ENCODE data around the gene CCDC68.
"Not testable (repeated sequence)": the region's sequence is repeated elsewhere in the genome, so short reads cannot be mapped to it uniquely, and the experiment has no call there.

The CCDC68 gene

DNA sequence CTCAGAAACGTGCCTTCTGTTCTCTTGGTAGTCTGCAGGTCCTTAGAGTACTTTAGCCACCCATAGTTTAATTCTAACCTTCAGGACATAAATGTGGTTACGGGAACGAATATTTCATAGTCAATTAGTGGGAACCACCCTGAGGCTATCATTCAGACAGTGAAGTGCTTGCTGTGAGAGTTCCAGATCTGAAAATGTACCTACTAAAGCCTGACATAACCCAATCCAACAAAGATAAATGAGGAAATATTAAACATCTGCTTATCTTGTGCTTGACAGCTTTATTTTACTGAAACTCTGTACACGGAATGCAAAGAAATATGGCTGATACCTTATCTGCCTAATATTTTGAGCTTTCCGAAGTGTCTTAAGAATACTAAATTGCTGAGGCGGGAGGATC, 88.0 kb downstream of the CCDC68 start:
- DNase-seq = no peak

DNA sequence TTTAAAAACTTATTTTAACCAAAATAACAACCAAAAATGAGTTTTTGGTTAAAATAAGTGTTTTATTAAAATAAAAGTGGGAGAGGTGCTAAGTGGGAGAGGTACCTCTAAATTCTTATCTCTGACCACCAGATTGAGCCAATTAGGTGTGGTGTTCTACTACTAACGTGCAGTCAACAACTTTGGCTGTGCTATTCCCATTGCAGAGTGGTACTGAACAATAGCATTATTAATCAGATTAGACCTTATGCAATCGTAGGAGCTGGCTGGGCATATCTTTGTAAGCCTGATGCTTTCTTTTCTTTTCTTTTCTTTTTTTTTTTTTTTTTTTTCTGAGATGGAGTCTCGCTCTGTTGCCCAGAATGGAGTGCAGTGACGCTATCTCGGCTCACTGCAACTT, 92.1 kb downstream of the CCDC68 start:
- no peak for DNase-seq

DNA sequence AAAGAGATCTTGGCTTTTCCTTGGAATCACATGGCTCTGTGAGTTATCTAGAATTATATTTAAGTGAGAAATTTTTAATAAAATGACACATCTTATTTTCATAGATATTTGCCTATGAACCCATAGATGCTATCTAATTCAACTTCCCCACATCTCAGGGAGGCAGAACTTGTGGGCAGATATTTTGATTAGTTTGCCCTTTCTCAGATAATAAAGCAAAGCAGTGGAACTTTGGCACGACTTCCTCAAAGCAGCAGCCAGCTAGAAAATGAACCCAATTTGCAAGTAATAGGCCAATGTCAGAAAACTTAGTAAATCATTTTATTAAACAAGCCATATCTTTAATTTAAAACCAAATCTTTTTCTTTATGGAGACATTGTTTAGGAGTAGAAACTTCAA, 98.3 kb downstream of the CCDC68 start:
- DNase-seq = no peak

DNA sequence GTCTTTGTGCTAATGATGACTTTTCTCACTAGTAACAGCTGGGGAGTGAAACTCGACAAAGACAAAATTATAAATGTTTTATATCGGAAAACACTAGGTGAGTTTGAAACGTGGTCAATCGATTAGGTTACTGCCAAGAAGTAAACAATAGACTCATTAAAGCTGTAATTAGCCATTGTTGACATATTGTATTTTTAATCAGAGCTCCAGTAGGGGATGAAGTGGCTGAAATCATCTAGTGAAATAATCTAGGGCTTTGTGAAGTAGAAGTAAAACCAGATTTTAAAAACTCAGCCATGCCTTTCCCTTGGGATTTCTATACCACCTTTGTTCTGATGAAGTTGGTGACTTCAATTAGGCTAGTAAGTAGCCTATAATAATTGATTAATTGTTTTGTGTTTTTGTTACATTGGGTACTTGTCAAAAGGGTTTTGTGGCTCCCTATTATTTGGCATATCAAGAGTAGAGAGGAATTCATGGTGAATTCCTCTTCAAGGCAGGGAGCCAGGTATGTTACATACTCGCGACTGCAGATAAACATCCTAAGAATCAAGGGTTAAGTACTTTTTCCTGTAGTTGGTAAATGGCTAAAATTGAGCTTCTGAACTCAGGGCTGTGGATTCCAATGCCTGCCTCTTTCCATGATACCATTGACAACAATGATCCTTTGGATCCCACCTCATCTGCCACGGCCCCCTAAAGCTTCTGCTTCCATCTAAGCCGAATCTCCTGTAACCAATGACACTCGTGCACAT, 99.4 kb downstream of the CCDC68 start:
- DNase-seq = no peak

DNA sequence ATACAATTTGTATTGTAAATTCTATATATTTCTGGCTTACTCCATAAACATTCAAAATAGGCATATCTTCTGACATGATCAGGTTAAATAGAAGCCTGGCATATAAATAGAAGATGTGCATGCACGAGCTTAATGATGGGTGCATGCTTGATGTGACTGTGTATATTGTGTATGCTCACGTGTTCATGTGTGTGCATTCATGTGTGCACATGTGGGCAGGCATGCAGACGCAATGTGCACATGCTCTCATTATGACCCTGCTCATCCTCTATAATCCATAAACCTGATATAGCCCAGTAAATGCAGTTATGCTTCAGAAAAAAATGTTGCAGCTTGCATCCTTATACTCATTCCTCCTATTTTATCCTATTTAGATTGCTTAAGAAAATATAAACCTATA, 101.8 kb downstream of the CCDC68 start:
- DNase-seq = no peak

DNA sequence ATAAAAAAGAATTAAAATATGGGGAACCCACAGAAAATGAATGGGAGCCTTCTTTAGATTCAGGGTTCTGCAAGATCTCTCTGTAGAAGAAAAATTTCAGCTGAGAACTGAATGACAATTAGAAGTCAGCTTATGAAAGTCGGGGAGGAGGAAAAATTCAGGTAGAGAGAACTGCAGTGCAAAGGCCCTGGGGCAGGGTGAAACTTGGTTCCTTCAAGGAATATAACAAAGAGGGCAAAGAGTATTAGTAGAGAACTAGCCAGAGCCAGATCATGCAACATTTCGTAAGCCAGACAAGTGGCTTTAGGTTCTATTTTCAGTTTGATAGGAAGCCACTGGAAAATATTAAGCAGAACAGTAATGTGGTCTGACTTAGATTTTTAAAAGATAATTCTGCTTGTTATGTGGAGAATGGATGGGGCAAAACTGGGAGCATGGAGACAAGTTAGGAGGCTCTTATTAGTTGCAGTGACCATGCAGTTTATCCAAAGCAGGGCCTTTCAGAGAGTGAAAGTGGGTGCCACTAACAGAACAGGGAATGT, 103.1 kb downstream of the CCDC68 start:
- DNase-seq = no peak

DNA sequence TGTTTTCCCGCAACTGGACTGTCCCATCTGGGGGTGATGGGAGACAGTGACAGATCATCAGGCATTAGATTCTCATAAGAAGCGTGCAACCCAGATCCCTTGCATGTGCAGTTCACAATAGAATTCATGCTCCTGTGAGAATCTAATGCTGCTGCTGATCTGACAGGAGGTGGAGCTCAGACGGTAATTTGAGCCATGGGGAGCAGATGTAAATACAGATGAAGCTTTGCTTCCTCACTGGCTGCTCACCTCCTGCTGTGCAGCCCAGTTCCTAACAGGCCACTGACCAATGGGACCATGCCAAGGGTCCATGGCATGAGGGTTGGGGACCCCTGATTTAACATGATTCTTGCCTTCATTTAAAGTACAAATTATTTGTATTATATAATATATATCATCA, 104.2 kb downstream of the CCDC68 start:
- DNase-seq = not testable (repeated sequence)

DNA sequence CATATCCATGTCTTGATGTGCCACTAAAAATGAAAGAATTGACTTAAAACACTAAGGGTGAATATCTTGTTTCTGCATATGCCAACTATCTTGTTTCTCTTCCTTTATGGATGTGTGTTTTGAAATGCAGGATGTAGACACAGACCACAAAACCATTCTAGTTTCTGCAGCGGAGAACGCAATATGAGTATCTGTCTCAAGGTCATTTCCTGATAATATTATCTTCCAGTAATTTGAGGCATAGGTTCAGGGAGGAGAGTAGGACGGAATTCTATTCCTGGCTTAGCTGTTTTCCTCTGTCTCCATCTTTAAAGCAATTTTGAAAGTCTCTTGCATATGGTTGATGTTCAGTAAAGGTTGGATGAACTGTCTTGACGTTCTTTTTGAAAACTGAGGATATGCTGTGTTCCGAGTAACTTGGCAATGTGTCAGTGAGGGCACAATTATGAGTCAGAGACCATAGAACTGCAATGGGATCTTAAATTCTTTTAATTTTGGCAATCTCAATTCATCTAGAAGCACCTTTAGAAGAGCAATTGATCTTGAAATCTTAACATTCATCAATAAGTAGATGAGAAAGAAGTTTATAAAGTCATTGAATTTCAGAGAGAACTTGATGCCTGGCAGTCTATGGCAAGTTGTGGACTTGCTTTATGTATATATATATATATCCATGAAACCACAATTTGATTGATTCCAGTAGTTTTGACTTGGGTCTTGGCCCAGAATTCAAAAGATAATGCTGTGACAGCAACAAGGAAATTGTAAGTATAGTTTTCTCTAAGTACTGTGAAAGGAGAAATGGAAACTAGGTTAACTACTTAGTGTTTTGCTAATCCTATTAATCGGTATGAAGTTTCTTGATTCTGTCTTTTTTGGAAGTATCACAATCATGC, 106.2 kb downstream of the CCDC68 start:
- no peak for DNase-seq

Measured in stimulated activated CD4-positive, alpha-beta T cell treated with anti-CD3 and anti-CD28 coated beads, Interleukin-2, amount 100 ng/mL, for 24 hours (primary cell).